Measurements from ENCODE around the gene TRPM2. TPM values are rescaled to one million over a fixed set of nuclear protein-coding genes. Genes with fewer than 3 reads are reported as not detected.

The TRPM2 gene
- total RNA-seq, 1 donor from 2014 or later: not detected

GRCh38 chr21:44408226-44408625, 54.8 kb downstream of the TRPM2 start:
- no peaks in the 10 kb centered on the region for H3K4me1 Mint-ChIP-seq (ENCODE audit: unreplicated experiment)
- no peak for TF ChIP-seq CTCF (IDR thresholded peaks at IDR 0.05)
- no peak overlapping the region for H3K27ac Mint-ChIP-seq (ENCODE audit: unreplicated experiment)
- H3K27me3 Mint-ChIP-seq (ENCODE audit: unreplicated experiment): peaks cover 10% of the 10 kb centered on the region
- H3K36me3 Mint-ChIP-seq (ENCODE audit: unreplicated experiment): no peaks in the 10 kb centered on the region
- DNase-seq (ENCODE audit: extremely low spot score, unreplicated experiment): no peak
- no peak overlapping the region for H3K4me3 Mint-ChIP-seq (ENCODE audit: unreplicated experiment)
- peaks cover 10% of the 10 kb centered on the region for H3K9me3 Mint-ChIP-seq (ENCODE audit: unreplicated experiment)

- H3K36me3 Mint-ChIP-seq (ENCODE audit: unreplicated experiment): no peaks in the 10 kb centered on the region
- H3K27ac Mint-ChIP-seq (ENCODE audit: unreplicated experiment): no peak overlapping the region
- no peaks in the 10 kb centered on the region for H3K4me1 Mint-ChIP-seq (ENCODE audit: unreplicated experiment)
- DNase-seq (ENCODE audit: extremely low spot score, unreplicated experiment): peak; percentile 80
- TF ChIP-seq CTCF (IDR thresholded peaks at IDR 0.05): no peak
- peaks cover 10% of the 10 kb centered on the region for H3K27me3 Mint-ChIP-seq (ENCODE audit: unreplicated experiment)
- H3K9me3 Mint-ChIP-seq (ENCODE audit: unreplicated experiment): peaks cover 10% of the 10 kb centered on the region
- H3K4me3 Mint-ChIP-seq (ENCODE audit: unreplicated experiment): no peak overlapping the region
Measured at GRCh38 chr21:44413566-44414290, 60.3 kb downstream of the TRPM2 start.

GRCh38 chr21:44414291-44415072, 61.1 kb downstream of the TRPM2 start:
- no peak for TF ChIP-seq CTCF (IDR thresholded peaks at IDR 0.05)

GRCh38 chr21:44415073-44416025, 61.9 kb downstream of the TRPM2 start:
- peaks cover 10% of the 10 kb centered on the region for H3K9me3 Mint-ChIP-seq (ENCODE audit: unreplicated experiment)
- H3K27me3 Mint-ChIP-seq (ENCODE audit: unreplicated experiment): peaks cover 10% of the 10 kb centered on the region
- peak; percentile 69 for DNase-seq (ENCODE audit: extremely low spot score, unreplicated experiment)
- no peak overlapping the region for H3K27ac Mint-ChIP-seq (ENCODE audit: unreplicated experiment)
- H3K4me3 Mint-ChIP-seq (ENCODE audit: unreplicated experiment): no peak overlapping the region
- TF ChIP-seq CTCF (IDR thresholded peaks at IDR 0.05): no peak
- H3K4me1 Mint-ChIP-seq (ENCODE audit: unreplicated experiment): no peaks in the 10 kb centered on the region
- no peaks in the 10 kb centered on the region for H3K36me3 Mint-ChIP-seq (ENCODE audit: unreplicated experiment)

More at GRCh38 chr21:44414291-44415072, 61.1 kb downstream of the TRPM2 start:
- H3K36me3 Mint-ChIP-seq (ENCODE audit: unreplicated experiment): no peaks in the 10 kb centered on the region
- H3K4me1 Mint-ChIP-seq (ENCODE audit: unreplicated experiment): no peaks in the 10 kb centered on the region
- H3K27ac Mint-ChIP-seq (ENCODE audit: unreplicated experiment): no peak overlapping the region
- no peak overlapping the region for H3K4me3 Mint-ChIP-seq (ENCODE audit: unreplicated experiment)
- H3K9me3 Mint-ChIP-seq (ENCODE audit: unreplicated experiment): peaks cover 10% of the 10 kb centered on the region
- H3K27me3 Mint-ChIP-seq (ENCODE audit: unreplicated experiment): peaks cover 10% of the 10 kb centered on the region
- DNase-seq (ENCODE audit: extremely low spot score, unreplicated experiment): peak; percentile 49

All from osteocyte (in vitro differentiated cells).